ENCODE measurements around the gene SHPK.

The SHPK gene, protein sequence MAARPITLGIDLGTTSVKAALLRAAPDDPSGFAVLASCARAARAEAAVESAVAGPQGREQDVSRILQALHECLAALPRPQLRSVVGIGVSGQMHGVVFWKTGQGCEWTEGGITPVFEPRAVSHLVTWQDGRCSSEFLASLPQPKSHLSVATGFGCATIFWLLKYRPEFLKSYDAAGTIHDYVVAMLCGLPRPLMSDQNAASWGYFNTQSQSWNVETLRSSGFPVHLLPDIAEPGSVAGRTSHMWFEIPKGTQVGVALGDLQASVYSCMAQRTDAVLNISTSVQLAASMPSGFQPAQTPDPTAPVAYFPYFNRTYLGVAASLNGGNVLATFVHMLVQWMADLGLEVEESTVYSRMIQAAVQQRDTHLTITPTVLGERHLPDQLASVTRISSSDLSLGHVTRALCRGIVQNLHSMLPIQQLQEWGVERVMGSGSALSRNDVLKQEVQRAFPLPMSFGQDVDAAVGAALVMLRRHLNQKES

DNA sequence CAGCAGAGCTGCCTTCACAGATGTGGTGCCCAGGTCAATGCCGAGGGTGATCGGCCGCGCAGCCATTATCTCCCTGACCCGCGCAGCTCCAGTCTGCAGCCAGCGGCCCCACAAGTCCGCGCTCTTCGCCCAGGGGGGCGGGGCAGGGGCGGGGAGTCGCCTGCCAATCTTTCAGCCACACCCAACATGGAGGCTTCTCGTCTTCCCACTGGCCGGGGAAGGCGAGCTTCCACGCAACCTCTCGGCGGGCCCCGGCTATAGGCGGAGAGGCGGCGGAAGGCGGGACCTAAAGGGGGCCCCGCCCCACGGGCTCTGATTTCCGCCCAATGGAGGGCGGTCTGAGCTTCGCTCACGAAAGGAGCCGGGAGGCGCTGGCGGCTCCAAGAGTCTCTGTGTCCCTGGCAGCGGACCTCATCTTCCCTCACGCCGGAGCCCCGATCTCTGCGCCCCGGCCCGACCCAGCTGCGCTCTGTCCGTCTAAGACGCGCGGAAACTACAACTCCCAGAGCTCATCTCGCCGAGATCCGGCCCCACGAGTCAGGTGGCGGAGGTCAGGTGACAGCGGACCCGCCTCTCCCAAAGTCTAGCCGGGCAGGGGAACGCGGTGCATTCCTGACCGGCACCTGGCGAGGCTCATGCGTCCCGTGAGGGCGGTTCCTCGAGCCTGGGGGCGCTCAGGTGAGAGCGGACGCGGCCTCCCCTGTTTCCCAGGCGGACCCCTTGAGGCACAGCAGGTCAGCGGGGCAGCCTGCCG is at the start of gene SHPK, which contains the start of gene CTNS:
Gene SHPK (minus strand): TSS at position 97 of the 754 bp plus-strand sequence. CDS start 31 bp downstream, at position 66.
Gene CTNS (plus strand): TSS at position 607 of the 754 bp plus-strand sequence. CDS start 3,447 bp downstream, outside the sequence.
- peak; percentile 97 for DNase-seq (ENCODE audit: low spot score)
- ChIA-PET CTCF (interaction anchor here (2.1 kb wide), 1 partner anchor 12 kb away, joined by 12 read pairs; no protein-coding TSS in a partner anchor), POLR2A (ENCODE audit: low non-redundant PET) (interaction anchor here (0.5 to 1.9 kb wide), 5 partner anchors 10 to 119 kb away, joined by 3 to 8 read pairs (median 3); partner anchors contain the start of gene TAX1BP3)

DNA sequence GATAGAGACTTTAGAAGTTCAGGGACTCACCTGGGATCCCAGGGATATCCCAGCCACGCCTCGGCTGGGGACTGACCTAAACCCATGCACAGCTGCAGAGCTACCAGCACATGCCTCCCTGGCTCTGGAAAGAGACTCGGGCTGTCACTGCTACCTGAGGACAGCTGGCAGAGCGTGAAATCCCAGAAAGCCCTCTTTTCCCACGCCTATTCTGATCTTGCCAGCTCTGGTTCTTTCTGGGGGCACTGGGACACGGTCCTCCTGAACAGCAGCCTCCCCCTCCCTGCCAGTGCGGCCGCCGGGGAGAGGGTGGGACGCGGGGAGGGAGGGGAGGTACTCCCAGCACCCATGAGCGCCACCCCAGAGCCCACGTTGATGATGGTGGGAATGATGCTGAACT is 49.1 kb upstream of the SHPK start:
- ChIA-PET POLR2A (ENCODE audit: low non-redundant PET) (no interaction called here), CTCF (no interaction called here)
- H3K27ac ChIP-seq = no peak overlapping the region
- TF ChIP-seq, protein P1, sequence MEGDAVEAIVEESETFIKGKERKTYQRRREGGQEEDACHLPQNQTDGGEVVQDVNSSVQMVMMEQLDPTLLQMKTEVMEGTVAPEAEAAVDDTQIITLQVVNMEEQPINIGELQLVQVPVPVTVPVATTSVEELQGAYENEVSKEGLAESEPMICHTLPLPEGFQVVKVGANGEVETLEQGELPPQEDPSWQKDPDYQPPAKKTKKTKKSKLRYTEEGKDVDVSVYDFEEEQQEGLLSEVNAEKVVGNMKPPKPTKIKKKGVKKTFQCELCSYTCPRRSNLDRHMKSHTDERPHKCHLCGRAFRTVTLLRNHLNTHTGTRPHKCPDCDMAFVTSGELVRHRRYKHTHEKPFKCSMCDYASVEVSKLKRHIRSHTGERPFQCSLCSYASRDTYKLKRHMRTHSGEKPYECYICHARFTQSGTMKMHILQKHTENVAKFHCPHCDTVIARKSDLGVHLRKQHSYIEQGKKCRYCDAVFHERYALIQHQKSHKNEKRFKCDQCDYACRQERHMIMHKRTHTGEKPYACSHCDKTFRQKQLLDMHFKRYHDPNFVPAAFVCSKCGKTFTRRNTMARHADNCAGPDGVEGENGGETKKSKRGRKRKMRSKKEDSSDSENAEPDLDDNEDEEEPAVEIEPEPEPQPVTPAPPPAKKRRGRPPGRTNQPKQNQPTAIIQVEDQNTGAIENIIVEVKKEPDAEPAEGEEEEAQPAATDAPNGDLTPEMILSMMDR (conservative IDR thresholded peaks at IDR 0.05; ENCODE audit: low read depth) = no peak
- DNase-seq (ENCODE audit: low spot score) = no peak

More for the DNA sequence above, at the start of gene SHPK, which contains the start of gene CTNS:
- TF ChIP-seq, protein P1 (conservative IDR thresholded peaks at IDR 0.05; ENCODE audit: low read depth) = no peak
- H3K27ac ChIP-seq = peak within 1 kb of the TSS; percentile 97

DNA sequence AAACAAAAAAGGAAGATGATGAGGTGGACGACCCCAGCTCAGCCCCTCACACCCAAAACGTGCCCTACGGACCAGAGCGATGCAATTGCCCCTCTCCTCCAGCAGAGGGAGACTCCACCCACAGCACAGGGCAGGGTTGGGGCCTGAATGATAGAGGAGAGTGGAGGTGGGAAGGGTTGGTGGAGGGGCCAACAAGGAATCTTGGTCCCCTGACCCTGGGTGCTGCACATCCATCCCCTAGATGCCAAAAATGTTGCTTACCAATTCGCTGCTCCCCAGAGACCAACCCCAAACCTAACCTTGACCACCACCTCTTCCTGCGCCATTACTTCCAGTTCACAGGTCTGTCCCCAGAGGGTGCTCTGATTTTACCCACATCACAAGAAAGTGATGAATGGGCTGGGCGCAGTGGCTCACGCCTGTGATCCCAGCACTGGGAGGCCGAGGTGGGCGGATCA is 47.0 kb upstream of the SHPK start:
- CTCF ChIA-PET = interaction anchor here (0.6 to 0.7 kb wide), 3 partner anchors 11 to 73 kb away, joined by 3 to 5 read pairs (median 4); no protein-coding TSS in a partner anchor
- H3K27ac ChIP-seq = no peak overlapping the region
- TF ChIP-seq, protein P1 (conservative IDR thresholded peaks at IDR 0.05; ENCODE audit: low read depth) = peak; percentile 89
- peak; percentile 67 for DNase-seq (ENCODE audit: low spot score)
- POLR2A ChIA-PET (ENCODE audit: low non-redundant PET) = no interaction called here

DNA sequence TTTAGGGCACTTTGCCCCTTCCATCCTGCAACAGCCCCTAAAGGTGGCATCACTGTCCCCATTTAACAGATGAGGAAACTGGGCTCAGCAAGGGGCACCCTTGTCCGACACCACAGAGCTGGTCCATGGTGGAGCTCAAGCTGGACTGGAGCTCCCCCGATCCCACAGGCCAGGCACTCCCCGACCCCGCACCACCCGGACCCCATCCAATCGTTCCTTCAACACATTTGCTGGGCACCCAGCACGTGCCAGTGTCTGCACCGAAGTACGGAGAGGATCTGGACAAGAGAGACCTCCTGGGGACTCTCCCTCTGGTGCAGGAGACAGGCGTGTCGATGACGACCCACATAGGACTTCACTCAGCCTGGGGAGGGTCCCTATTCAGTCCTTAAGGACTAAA is 46.0 kb upstream of the SHPK start:
- POLR2A ChIA-PET (ENCODE audit: low non-redundant PET) = no interaction called here
- CTCF ChIA-PET = interaction anchor here (0.6 to 0.7 kb wide), 2 partner anchors 90 kb away, joined by 5 to 8 read pairs; no protein-coding TSS in a partner anchor
- TF ChIP-seq, protein P1 (conservative IDR thresholded peaks at IDR 0.05; ENCODE audit: low read depth) = no peak
- H3K27ac ChIP-seq = no peak overlapping the region
- no peak for DNase-seq (ENCODE audit: low spot score)

DNA sequence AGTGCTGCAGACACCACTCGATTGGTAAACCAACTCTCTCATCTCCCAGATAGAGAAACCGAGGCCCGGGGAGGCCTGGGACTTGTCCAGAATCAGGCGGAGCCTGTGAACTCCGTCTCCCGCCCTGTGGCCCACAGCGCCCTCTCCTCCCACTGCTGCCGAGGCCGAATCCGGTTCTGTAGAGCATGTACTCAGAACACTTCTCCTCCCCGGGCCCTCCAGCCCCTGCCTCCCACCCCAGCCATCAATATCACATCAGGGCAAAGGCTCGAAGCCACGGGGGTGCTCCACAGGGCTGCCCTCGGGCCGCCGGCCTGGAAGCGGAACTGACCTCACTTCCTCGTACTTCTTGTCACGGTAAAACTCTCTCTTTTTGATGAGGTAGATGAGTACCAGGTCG is 45.5 kb upstream of the SHPK start:
- TF ChIP-seq, protein P1 (conservative IDR thresholded peaks at IDR 0.05; ENCODE audit: low read depth) = no peak
- ChIA-PET POLR2A (ENCODE audit: low non-redundant PET) (no interaction called here), CTCF (interaction anchor here (0.6 to 0.7 kb wide), 2 partner anchors 89 to 90 kb away, joined by 5 to 8 read pairs; no protein-coding TSS in a partner anchor)
- H3K27ac ChIP-seq = no peak overlapping the region
- no peak for DNase-seq (ENCODE audit: low spot score)

DNA sequence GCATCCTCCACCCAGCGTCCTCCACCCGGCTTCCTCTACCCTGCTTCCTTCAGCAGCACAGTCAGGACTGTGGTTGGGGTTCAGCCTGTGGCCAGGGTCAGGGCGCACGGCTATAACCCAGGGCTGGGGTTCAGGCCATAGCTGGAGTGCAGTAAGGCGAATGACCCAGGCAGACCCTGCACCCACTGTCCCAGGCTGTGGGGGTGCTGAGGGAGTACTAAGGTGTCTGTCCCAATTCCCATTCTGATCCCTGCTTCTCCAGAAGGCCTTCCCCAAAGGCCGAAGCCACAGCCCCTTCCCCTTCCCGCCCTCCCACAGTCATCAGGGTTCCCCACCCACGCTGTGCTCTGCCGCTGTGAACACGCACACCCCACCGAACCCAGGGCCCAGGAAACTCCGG is 45.0 kb upstream of the SHPK start:
- DNase-seq (ENCODE audit: low spot score) = no peak
- ChIA-PET CTCF (no interaction called here), POLR2A (ENCODE audit: low non-redundant PET) (no interaction called here)
- TF ChIP-seq, protein P1 (conservative IDR thresholded peaks at IDR 0.05; ENCODE audit: low read depth) = no peak
- no peak overlapping the region for H3K27ac ChIP-seq
